Measurements from ENCODE around the gene ARMH2.

ARMH2 gene

GRCh38 chr6:24798740-24799540 lies at the start of gene ARMH2:
TSS of gene ARMH2 (minus strand) at chr6:24798917. CDS start at chr6:24798857, 60 bp downstream.
- no peak for DNase-seq

DNA sequence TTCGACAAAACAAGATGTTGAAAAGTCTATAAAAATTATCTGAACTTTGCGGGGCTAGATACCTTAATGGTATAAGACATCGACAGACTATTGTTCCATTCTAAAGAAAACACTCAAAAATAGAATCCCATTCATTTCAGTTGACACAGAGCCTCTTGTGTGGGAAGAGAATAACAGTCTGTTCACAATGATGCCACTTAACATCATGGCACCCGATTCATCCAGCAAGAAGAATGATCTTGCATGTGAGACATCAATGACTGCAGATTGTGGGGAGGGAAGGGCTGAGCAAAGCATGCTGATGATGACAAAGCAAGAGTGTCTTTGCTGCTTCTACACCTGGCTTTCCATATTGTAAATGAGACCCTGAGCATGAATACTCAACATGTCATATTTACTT lies 49.7 kb upstream of the ARMH2 start:
- no peak for DNase-seq

DNA sequence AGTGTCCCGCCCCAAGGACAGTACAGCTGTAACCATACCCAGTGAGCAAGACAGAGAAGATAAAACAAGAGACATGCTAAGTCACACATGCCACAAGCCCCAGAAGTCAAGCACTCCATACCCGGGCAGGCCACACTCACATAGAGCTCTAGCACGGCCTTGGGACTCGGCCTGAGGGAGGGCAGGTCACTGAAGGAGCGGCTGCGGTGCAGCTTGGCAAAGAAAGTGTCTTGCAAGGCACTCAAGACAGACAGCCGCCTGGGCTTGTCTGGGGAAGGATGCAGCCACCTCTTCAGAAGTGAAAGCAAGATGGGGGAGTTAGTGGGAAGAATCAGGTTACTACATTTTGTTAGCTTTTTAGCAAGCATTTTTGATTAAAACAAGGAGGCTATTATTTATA lies 48.7 kb upstream of the ARMH2 start:
- DNase-seq, result no peak

DNA sequence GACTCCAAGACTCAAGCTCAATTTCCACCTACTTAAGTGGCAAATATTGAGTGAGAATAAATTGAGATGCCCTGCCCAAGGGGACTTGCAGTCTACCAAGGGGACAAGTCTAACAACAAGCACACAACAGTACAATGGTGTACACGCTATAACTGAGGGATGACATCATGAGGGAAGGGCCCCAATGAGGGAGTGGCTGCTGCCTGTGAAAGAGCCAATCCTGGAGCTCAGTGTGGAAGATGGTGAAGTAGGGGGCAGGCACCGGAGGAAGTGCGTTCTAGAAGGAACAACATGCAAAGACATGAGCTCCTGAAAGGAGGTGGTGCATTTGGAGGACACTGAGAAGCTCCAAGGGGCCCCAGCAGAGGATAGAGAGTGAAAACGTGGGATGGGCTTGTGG lies 46.9 kb upstream of the ARMH2 start:
- DNase-seq, result no peak

DNA sequence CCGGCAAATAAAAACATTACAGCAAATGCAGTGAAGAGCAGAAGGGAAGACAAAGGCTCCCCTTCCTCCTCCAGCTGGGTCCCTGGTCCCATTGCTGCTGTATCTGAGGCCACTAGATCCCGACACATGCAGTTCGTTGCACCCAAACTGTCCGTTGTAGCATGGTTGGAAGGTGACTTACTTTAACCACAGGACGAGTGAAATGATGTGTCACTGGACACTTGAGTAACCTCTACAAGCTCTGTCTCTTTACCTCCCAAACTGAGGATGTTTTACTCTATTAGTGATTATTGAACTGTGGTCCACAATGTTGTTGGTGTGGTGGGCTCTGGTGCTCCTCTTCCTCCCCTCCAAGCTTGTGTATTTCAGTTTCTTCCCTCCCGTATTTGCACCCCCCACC lies 46.2 kb upstream of the ARMH2 start:
- no peak for DNase-seq

- DNase-seq, result no peak
These were observed 45.3 kb upstream of the ARMH2 start for GRCh38 chr6:24844061-24844460.

GRCh38 chr6:24840187-24840586 lies 41.5 kb upstream of the ARMH2 start:
- DNase-seq, result no peak

GRCh38 chr6:24838994-24839393 lies 40.3 kb upstream of the ARMH2 start:
- DNase-seq, result no peak

GRCh38 chr6:24838081-24838480 lies 39.4 kb upstream of the ARMH2 start:
- DNase-seq, result no peak

- no peak for DNase-seq
These were observed 37.4 kb upstream of the ARMH2 start for GRCh38 chr6:24836109-24836508.

DNA sequence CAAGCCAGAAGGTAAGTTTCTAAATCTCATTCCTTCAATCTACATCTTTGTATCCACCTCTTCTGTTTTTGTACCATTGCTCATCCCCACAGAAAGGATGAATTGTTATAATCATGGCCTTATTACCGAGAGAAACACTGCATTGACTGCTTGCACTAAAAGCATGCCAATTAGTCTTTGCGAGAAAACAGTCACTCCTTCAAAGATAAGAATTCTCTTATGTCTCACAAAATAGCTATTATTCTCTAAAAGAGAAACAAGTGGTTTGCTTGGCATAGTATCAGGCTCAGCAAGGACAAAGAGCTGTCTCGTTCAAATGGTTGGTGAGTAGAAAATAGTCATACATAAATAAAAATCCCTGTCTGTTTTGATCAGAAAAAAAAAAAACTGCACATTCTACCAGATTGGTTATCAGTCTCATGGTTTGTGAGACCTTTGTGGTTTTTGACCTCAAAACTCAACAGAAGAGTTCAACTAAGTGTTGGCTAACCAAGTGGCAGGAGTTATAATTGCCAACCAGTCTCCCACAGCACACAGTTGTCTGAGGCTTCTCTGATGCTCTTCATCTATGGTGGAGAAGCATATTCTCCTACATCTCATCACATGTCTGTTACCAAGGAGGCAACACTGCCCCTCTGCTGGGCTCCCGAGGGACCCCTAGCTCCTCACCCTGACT lies 35.1 kb upstream of the ARMH2 start:
- DNase-seq, result no peak

DNA sequence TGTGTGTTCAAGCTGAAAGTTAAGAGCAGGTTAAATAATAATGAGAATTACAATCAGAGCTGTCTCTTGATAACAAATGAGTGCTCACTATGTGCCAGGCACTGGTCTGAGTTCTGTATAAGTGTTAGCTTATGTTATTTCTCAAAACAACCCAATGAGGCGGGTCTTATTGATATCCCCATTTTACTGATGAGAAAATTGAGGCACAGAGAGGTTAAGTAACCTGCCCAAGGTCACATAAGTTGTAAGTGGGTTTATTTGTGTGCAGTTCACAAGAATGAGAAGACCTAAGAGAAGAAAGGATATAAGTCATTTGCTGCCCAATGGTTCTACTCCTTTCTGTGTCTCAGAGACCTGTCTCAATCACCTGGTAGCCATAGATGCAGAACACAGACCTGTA lies 34.1 kb upstream of the ARMH2 start:
- no peak for DNase-seq

DNA sequence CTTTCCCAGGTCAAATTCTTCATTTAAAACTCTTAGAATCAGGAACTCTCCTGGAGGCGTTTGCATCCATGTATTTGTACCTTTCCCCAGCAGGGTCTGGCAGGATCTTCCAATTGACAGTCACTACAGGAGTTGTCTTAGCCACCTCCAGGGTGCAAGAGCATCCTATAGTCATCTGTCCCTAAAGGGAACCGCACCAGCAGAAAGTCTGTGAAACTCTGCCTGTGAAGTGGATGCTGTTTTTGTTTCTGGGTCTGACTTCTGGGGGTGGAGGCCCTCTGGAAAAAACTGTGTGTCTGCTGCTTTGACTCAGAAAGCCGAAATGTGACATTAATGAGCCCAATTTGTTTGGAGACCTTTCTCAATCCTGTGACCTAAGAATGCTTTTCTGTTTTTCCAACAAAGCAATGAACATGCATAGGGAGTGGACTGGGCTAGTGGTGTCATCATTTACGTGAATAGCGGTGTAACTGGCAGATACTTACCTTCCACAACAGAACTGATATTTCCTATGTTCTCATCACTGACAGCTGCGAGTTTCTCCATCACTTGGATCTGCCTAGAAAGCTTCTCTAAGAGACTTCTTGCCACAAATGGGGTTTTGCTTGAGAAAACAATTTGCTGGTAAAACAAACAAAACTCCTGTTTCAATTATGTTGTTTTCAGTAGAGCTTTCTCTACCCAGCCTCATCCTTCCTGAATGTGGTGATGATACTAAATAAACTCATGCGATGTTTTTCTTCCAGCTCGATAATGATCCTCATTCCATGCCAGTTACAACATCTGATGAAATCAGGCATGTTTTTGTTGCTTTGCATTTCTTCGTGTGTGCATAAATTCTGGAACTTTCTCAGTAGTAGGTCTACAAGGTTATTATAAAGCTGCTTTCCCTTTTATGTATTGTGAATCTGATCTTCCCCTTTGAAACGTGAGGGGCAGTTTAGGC lies 33.3 kb upstream of the ARMH2 start:
- DNase-seq, result no peak

DNA sequence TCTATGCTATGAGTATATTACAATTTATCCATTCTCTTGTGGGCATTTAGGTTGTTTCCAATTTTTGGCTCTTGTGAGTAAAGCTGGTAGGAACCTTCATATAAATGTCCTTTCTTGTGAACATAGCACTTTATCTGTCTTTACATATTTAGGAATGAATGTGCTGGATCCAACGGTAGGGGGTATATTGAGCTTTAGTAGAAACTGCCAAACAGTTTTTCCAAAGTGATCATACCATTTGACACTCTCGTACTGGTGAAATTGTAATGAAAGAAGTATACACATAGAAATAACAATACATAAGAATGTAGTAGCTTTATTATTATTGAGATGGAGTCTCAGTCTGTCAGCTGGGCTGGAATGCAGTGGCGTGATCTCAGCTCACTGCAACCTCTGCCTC lies 30.9 kb upstream of the ARMH2 start:
- DNase-seq, result no peak

DNA sequence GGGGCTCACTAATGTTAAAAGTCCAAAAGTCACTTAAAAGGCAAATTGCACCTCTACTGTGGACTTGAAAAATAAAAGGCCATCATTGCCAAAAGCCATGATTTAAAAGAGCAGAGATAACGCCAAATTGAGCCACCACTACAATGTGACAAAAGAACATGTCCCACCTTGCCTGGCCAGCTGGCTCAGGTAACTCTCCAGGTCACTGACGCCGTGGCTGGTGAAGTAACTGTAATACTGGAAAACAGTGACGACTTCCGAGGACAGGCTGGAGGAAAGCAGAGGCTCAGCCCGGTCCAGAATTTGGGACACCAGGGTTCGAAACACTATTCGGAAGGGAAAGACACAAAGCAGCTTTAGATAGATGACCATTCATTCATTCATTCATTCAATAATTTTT lies 29.3 kb upstream of the ARMH2 start:
- no peak for DNase-seq

- no peak for DNase-seq
These were observed 28.4 kb upstream of the ARMH2 start for GRCh38 chr6:24827162-24827561.

DNA sequence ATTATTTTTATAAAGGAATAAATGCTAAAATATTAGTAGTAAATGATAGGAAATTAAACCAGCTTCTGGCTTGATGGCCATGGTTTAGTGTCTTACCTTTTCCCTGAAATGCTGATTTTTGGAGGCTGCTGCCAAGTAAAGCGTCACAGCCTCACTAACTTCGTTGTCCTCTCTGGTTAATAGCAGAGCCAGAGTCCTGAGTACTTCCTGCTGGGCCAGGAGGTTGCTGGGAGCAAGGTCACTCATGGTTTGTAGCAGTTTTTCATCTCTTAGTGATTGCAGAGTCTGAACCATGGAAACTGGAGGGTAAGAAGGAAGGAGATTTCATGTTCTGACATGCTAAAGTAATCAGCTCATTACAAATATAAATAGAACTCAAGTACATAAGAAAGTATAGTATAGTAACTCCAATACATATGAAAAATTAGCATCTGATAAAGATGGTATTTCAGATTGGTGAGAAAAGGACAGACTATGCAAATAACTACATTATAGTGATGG lies 26.5 kb upstream of the ARMH2 start:
- no peak for DNase-seq

GRCh38 chr6:24824142-24824938 lies 25.6 kb upstream of the ARMH2 start:
- no peak for DNase-seq

- DNase-seq, result no peak
These were observed 24.5 kb upstream of the ARMH2 start for GRCh38 chr6:24823185-24823584.

DNA sequence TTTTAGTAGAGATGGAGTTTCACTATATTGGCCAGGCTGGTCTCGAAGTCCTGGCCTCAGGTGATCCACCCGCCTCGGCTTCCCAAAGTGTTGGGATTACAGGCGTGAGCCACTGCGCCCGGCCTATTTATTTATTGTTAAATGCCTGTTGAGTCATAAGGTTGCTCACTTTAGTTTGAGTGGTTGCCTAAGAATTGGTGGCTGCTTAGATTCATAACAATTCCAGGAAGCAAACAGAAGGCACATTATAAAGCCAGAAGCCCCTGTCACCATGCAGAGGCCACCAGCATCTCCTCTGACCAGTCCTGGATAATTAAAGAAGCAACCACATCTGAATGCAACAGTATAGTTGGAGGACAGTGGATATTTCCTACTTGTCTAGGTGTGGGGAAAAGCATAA lies 24.0 kb upstream of the ARMH2 start:
- no peak for DNase-seq

GRCh38 chr6:24821860-24822444 lies 23.2 kb upstream of the ARMH2 start:
- no peak for DNase-seq

DNA sequence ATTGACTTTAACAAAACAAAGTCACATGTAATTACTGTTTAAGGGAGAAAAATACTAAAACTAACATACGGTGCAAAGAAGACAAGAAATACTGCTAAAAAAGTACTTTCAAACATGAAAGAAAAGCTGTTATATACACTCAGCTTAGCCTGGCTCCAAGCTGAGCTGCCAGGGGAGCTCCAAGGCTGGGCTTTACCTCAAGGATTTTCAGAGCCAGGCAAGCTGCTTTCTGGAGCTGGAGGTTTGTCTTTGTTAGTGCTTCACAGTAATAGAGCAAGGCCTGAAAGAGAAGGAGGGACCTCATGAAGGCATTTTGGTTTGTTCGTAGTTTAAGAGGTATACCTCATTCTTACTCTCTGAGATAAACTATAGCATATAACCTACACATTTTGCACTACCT lies 19.6 kb upstream of the ARMH2 start:
- no peak for DNase-seq
